GM21723 (cell line): Measurements from ENCODE around the gene RPS23.
A peak's percentile ranks its signal among the peaks of the same experiment; 100 is the strongest.
"Not testable (repeated sequence)": the region's sequence is repeated elsewhere in the genome, so short reads cannot be mapped to it uniquely, and the experiment has no call there.

Source experiments
- ATAC-seq: cut with Tn5 transposase; IDR thresholded peaks from one replicate; pipeline ENCODE4 v1.9.1; 2021; ENCODE audit warnings: mild to moderate bottlenecking, moderate library complexity; ENCODE audit not compliant: unreplicated experiment

The RPS23 gene

GRCh38 chr5:82290908-82291307, 12.8 kb upstream of the RPS23 start:
- no peak for ATAC-seq

GRCh38 chr5:82290005-82290404, 11.9 kb upstream of the RPS23 start:
- ATAC-seq: no peak

- no peak for ATAC-seq
These were observed 9.5 kb upstream of the RPS23 start for GRCh38 chr5:82287625-82288024.

- no peak for ATAC-seq
These were observed 7.1 kb upstream of the RPS23 start for GRCh38 chr5:82285206-82285605.

GRCh38 chr5:82283893-82284292, 5.7 kb upstream of the RPS23 start:
- ATAC-seq: no peak

GRCh38 chr5:82278711-82279370, 687 bp upstream of the RPS23 start:
- ATAC-seq: no peak

GRCh38 chr5:82277613-82277986, 554 bp downstream of the RPS23 start:
- ATAC-seq: peak; percentile 3

- ATAC-seq: no peak
These were observed 1.1 kb downstream of the RPS23 start for GRCh38 chr5:82276800-82277612.

GRCh38 chr5:82275216-82275664, 2.9 kb downstream of the RPS23 start:
- ATAC-seq: no peak

GRCh38 chr5:82274343-82275211, 3.6 kb downstream of the RPS23 start:
- ATAC-seq: no peak

- ATAC-seq: not testable (repeated sequence)
These were observed 4.7 kb downstream of the RPS23 start for GRCh38 chr5:82273426-82273825.

GRCh38 chr5:82272571-82273356, 5.4 kb downstream of the RPS23 start:
- ATAC-seq: not testable (repeated sequence)

GRCh38 chr5:82269363-82269762, 8.8 kb downstream of the RPS23 start:
- ATAC-seq: not testable (repeated sequence)

- ATAC-seq: not testable (repeated sequence)
These were observed 10.7 kb downstream of the RPS23 start for GRCh38 chr5:82267297-82267933.

- no peak for ATAC-seq
These were observed 13.1 kb downstream of the RPS23 start for GRCh38 chr5:82265047-82265446.

GRCh38 chr5:82259172-82259800, 18.9 kb downstream of the RPS23 start:
- no peak for ATAC-seq

- no peak for ATAC-seq
These were observed 20.4 kb downstream of the RPS23 start for GRCh38 chr5:82257729-82258128.

GRCh38 chr5:82257247-82257646, 20.9 kb downstream of the RPS23 start:
- no peak for ATAC-seq

GRCh38 chr5:82255844-82256243, 22.3 kb downstream of the RPS23 start:
- ATAC-seq: no peak

- no peak for ATAC-seq
These were observed 25.4 kb downstream of the RPS23 start for GRCh38 chr5:82252744-82253143.
